Activated CD4-positive, alpha-beta T cell treated with anti-CD3 and anti-CD28 coated beads, Interleukin-2, Interleukin-6, amounts not matched to agents 100 ng/mL and 50 ng/mL, durations not matched to agents 16 hours and 8 hours (primary cell): ENCODE data around the gene TSPY1.
"Not testable (repeated sequence)": the region's sequence is repeated elsewhere in the genome, so short reads cannot be mapped to it uniquely, and the experiment has no call there.

Experiments
- DNase-seq: peaks from one replicate; pipeline ENCODE4 v3.0.0-alpha.2; 2020

TSPY1 gene

GRCh38 chrY:9466655-9467054 lies at the start of gene TSPY1:
Gene TSPY1, plus strand, starts transcription at chrY:9466955. Its CDS starts 46 bp downstream, at chrY:9467001.
- not testable (repeated sequence) for DNase-seq

- not testable (repeated sequence) for DNase-seq
These were observed 20.2 kb downstream of the TSPY1 start, which contains the start of gene TSPY9 for GRCh38 chrY:9486967-9487366. Gene TSPY9, plus strand, starts transcription at chrY:9487267. Its CDS starts 46 bp downstream, at chrY:9487313.

- DNase-seq: not testable (repeated sequence)
These were observed 37.6 kb downstream of the TSPY1 start for GRCh38 chrY:9504396-9504795.

- DNase-seq: not testable (repeated sequence)
These were observed 49.5 kb downstream of the TSPY1 start for GRCh38 chrY:9516287-9516686.
